Measurements from ENCODE around the gene SERTM2. TPM values are rescaled to one million over a fixed set of nuclear protein-coding genes. Genes with fewer than 3 reads are reported as not detected.
A peak's percentile ranks its signal among the peaks of the same experiment; 100 is the strongest.
"Not testable (repeated sequence)": the region's sequence is repeated elsewhere in the genome, so short reads cannot be mapped to it uniquely, and the experiment has no call there.

SERTM2 gene
- total RNA-seq, 1 experiment from 2014 or later: 0.05 TPM

GRCh38 chrX:111507933-111508332 lies 3.5 kb upstream of the SERTM2 start:
- no peak for DNase-seq (ENCODE audit: low read depth in 1 of 2, low spot score in 2 of 2)

GRCh38 chrX:111515298-111515697 lies 3.9 kb downstream of the SERTM2 start:
- Histone ChIP-seq H3K27me3 (replicated peaks) (no peaks in the 10 kb centered on the region), H3K4me1 (replicated peaks) (no peaks in the 10 kb centered on the region), H3K9me3 (replicated peaks) (no peaks in the 10 kb centered on the region), H3K4me3 (no peak overlapping the region), H3K36me3 (no peaks in the 10 kb centered on the region), H3K27ac (no peak overlapping the region)
- no peak for DNase-seq (ENCODE audit: low read depth in 1 of 2, low spot score in 2 of 2)

More at GRCh38 chrX:111507933-111508332, 3.5 kb upstream of the SERTM2 start:
- no peaks in the 10 kb centered on the region for H3K27me3 ChIP-seq (replicated peaks)
- H3K4me1 ChIP-seq (replicated peaks): no peaks in the 10 kb centered on the region
- no peak overlapping the region for H3K4me3 ChIP-seq
- H3K9me3 ChIP-seq (replicated peaks): no peaks in the 10 kb centered on the region
- no peak overlapping the region for H3K27ac ChIP-seq
- H3K36me3 ChIP-seq: no peaks in the 10 kb centered on the region

GRCh38 chrX:111518667-111519066 lies 7.2 kb downstream of the SERTM2 start:
- H3K27me3 ChIP-seq (replicated peaks): no peaks in the 10 kb centered on the region
- no peak overlapping the region for H3K4me3 ChIP-seq
- no peaks in the 10 kb centered on the region for H3K9me3 ChIP-seq (replicated peaks)
- DNase-seq (ENCODE audit: low read depth in 1 of 2, low spot score in 2 of 2): no peak
- no peaks in the 10 kb centered on the region for H3K36me3 ChIP-seq
- no peaks in the 10 kb centered on the region for H3K4me1 ChIP-seq (replicated peaks)
- no peak overlapping the region for H3K27ac ChIP-seq

GRCh38 chrX:111519215-111519614 lies 7.8 kb downstream of the SERTM2 start:
- no peaks in the 10 kb centered on the region for H3K9me3 ChIP-seq (replicated peaks)
- no peaks in the 10 kb centered on the region for H3K27me3 ChIP-seq (replicated peaks)
- peak; percentile 2 to 38 for DNase-seq (ENCODE audit: low read depth in 1 of 2, low spot score in 2 of 2)
- no peaks in the 10 kb centered on the region for H3K4me1 ChIP-seq (replicated peaks)
- no peak overlapping the region for H3K27ac ChIP-seq
- no peak overlapping the region for H3K4me3 ChIP-seq
- H3K36me3 ChIP-seq: no peaks in the 10 kb centered on the region

GRCh38 chrX:111520506-111520905 lies 9.1 kb downstream of the SERTM2 start:
- DNase-seq (ENCODE audit: low read depth in 1 of 2, low spot score in 2 of 2): no peak
- Histone ChIP-seq H3K4me1 (replicated peaks) (no peaks in the 10 kb centered on the region), H3K9me3 (replicated peaks) (no peaks in the 10 kb centered on the region), H3K27ac (no peak overlapping the region), H3K27me3 (replicated peaks) (no peaks in the 10 kb centered on the region), H3K36me3 (no peaks in the 10 kb centered on the region), H3K4me3 (no peak overlapping the region)

GRCh38 chrX:111521169-111521568 lies 9.7 kb downstream of the SERTM2 start:
- Histone ChIP-seq H3K9me3 (replicated peaks) (no peaks in the 10 kb centered on the region), H3K36me3 (no peaks in the 10 kb centered on the region), H3K27ac (no peak overlapping the region), H3K4me1 (replicated peaks) (no peaks in the 10 kb centered on the region), H3K27me3 (replicated peaks) (no peaks in the 10 kb centered on the region), H3K4me3 (no peak overlapping the region)
- DNase-seq (ENCODE audit: low read depth in 1 of 2, low spot score in 2 of 2): no peak

- no peak overlapping the region for H3K4me3 ChIP-seq
- no peaks in the 10 kb centered on the region for H3K9me3 ChIP-seq (replicated peaks)
- no peaks in the 10 kb centered on the region for H3K36me3 ChIP-seq
- no peaks in the 10 kb centered on the region for H3K4me1 ChIP-seq (replicated peaks)
- no peaks in the 10 kb centered on the region for H3K27me3 ChIP-seq (replicated peaks)
- DNase-seq (ENCODE audit: low read depth in 1 of 2, low spot score in 2 of 2): no peak
- no peak overlapping the region for H3K27ac ChIP-seq
These were observed 31.8 kb downstream of the SERTM2 start for GRCh38 chrX:111543212-111543741.

GRCh38 chrX:111549235-111549634 lies 37.8 kb downstream of the SERTM2 start:
- not testable (repeated sequence) for DNase-seq (ENCODE audit: low read depth in 1 of 2, low spot score in 2 of 2); H3K4me1 ChIP-seq (replicated peaks); H3K4me3 ChIP-seq; H3K27ac ChIP-seq; H3K9me3 ChIP-seq (replicated peaks); H3K27me3 ChIP-seq (replicated peaks); H3K36me3 ChIP-seq

GRCh38 chrX:111555406-111555958 lies 44.0 kb downstream of the SERTM2 start:
- Histone ChIP-seq H3K27ac (no peak overlapping the region), H3K36me3 (no peaks in the 10 kb centered on the region), H3K4me1 (replicated peaks) (no peaks in the 10 kb centered on the region), H3K9me3 (replicated peaks) (no peaks in the 10 kb centered on the region), H3K27me3 (replicated peaks) (no peaks in the 10 kb centered on the region), H3K4me3 (no peak overlapping the region)
- no peak for DNase-seq (ENCODE audit: low read depth in 1 of 2, low spot score in 2 of 2)

GRCh38 chrX:111560801-111561200 lies 49.4 kb downstream of the SERTM2 start:
- Histone ChIP-seq H3K9me3 (replicated peaks) (no peaks in the 10 kb centered on the region), H3K4me3 (no peak overlapping the region), H3K27ac (no peak overlapping the region), H3K4me1 (replicated peaks) (no peaks in the 10 kb centered on the region), H3K27me3 (replicated peaks) (no peaks in the 10 kb centered on the region), H3K36me3 (no peaks in the 10 kb centered on the region)
- no peak for DNase-seq (ENCODE audit: low read depth in 1 of 2, low spot score in 2 of 2)

GRCh38 chrX:111561851-111562250 lies 50.4 kb downstream of the SERTM2 start:
- Histone ChIP-seq H3K9me3 (replicated peaks) (no peaks in the 10 kb centered on the region), H3K27me3 (replicated peaks) (no peaks in the 10 kb centered on the region), H3K4me3 (no peak overlapping the region), H3K27ac (no peak overlapping the region), H3K4me1 (replicated peaks) (no peaks in the 10 kb centered on the region), H3K36me3 (no peaks in the 10 kb centered on the region)
- no peak for DNase-seq (ENCODE audit: low read depth in 1 of 2, low spot score in 2 of 2)

GRCh38 chrX:111567542-111568255 lies 56.3 kb downstream of the SERTM2 start:
- Histone ChIP-seq H3K9me3 (replicated peaks) (no peaks in the 10 kb centered on the region), H3K36me3 (no peaks in the 10 kb centered on the region), H3K4me3 (no peak overlapping the region), H3K27ac (no peak overlapping the region), H3K4me1 (replicated peaks) (no peaks in the 10 kb centered on the region), H3K27me3 (replicated peaks) (no peaks in the 10 kb centered on the region)
- DNase-seq (ENCODE audit: low read depth in 1 of 2, low spot score in 2 of 2): no peak

GRCh38 chrX:111568354-111568753 lies 56.9 kb downstream of the SERTM2 start:
- H3K4me1 ChIP-seq (replicated peaks): no peaks in the 10 kb centered on the region

GRCh38 chrX:111568817-111569216 lies 57.4 kb downstream of the SERTM2 start:
- Histone ChIP-seq H3K27ac (no peak overlapping the region), H3K4me1 (replicated peaks) (no peaks in the 10 kb centered on the region), H3K4me3 (no peak overlapping the region), H3K36me3 (no peaks in the 10 kb centered on the region), H3K9me3 (replicated peaks) (no peaks in the 10 kb centered on the region), H3K27me3 (replicated peaks) (no peaks in the 10 kb centered on the region)
- DNase-seq (ENCODE audit: low read depth in 1 of 2, low spot score in 2 of 2): no peak

More at GRCh38 chrX:111568354-111568753, 56.9 kb downstream of the SERTM2 start:
- no peaks in the 10 kb centered on the region for H3K27me3 ChIP-seq (replicated peaks)
- H3K36me3 ChIP-seq: no peaks in the 10 kb centered on the region
- no peaks in the 10 kb centered on the region for H3K9me3 ChIP-seq (replicated peaks)
- DNase-seq (ENCODE audit: low read depth in 1 of 2, low spot score in 2 of 2): no peak
- H3K27ac ChIP-seq: no peak overlapping the region
- no peak overlapping the region for H3K4me3 ChIP-seq

Measured in SJSA1 (cell line).